ENCODE measurements around the gene CDK15. TPM values are rescaled to one million over a fixed set of nuclear protein-coding genes. Genes with fewer than 3 reads are reported as not detected.
"Not testable (repeated sequence)": the region's sequence is repeated elsewhere in the genome, so short reads cannot be mapped to it uniquely, and the experiment has no call there.

CDK15 gene
- total RNA-seq, 1 donor from 2014 or later, result 0.21 TPM

- DNase-seq (ENCODE audit: low read depth), result peak; percentile 66
Measured at GRCh38 chr2:201797175-201797840, 9.0 kb upstream of the CDK15 start.

DNA sequence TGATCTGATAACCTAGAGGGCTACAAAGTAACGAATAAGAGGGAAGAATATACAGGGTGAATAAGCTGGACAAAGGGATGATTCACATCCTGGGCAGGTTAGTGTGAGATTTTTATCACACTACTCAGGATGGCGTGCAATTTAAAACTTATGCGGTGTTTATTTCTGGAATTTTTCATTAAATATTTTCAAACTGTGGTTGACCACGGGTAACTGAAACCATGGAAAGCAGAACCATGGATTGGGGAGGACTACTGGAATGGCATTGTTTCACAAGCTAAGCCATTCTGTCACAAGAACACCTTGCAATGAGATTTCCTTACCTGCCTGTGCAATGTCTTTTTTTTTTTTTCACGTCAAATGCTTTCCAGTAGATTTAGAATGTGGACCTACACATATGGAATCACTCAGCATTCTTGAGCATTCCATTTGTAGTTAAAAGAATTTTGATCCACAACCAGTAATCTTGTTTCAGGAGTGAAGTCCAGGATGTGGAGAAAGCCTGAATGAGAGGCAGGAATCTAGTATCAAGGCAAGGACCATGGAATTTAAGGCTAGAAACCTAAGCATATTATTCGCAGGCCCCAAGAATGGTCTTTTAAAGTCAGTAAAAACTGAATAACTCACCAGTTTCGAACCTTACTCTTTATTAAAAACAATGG is 8.0 kb upstream of the CDK15 start:
- Histone ChIP-seq H3K36me3 (ENCODE audit: control insufficient read depth, insufficient read depth, low read length) (no peaks in the 10 kb centered on the region), H3K27me3 (ENCODE audit: control insufficient read depth, insufficient read depth, low read length) (no peaks in the 10 kb centered on the region), H3K4me3 (ENCODE audit: low read depth, low read length) (no peak overlapping the region)
- TF ChIP-seq, protein P1, sequence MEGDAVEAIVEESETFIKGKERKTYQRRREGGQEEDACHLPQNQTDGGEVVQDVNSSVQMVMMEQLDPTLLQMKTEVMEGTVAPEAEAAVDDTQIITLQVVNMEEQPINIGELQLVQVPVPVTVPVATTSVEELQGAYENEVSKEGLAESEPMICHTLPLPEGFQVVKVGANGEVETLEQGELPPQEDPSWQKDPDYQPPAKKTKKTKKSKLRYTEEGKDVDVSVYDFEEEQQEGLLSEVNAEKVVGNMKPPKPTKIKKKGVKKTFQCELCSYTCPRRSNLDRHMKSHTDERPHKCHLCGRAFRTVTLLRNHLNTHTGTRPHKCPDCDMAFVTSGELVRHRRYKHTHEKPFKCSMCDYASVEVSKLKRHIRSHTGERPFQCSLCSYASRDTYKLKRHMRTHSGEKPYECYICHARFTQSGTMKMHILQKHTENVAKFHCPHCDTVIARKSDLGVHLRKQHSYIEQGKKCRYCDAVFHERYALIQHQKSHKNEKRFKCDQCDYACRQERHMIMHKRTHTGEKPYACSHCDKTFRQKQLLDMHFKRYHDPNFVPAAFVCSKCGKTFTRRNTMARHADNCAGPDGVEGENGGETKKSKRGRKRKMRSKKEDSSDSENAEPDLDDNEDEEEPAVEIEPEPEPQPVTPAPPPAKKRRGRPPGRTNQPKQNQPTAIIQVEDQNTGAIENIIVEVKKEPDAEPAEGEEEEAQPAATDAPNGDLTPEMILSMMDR (IDR thresholded peaks at IDR 0.05; ENCODE audit: insufficient read depth, low read length, poor library complexity, severe bottlenecking), result no peak
- peak; percentile 82 for DNase-seq (ENCODE audit: low read depth)

More at GRCh38 chr2:201797175-201797840, 9.0 kb upstream of the CDK15 start:
- TF ChIP-seq, protein P1 (IDR thresholded peaks at IDR 0.05; ENCODE audit: insufficient read depth, low read length, poor library complexity, severe bottlenecking), result no peak
- Histone ChIP-seq H3K36me3 (ENCODE audit: control insufficient read depth, insufficient read depth, low read length) (no peaks in the 10 kb centered on the region), H3K27me3 (ENCODE audit: control insufficient read depth, insufficient read depth, low read length) (no peaks in the 10 kb centered on the region), H3K4me3 (ENCODE audit: low read depth, low read length) (no peak overlapping the region)

- DNase-seq (ENCODE audit: low read depth); H3K4me3 ChIP-seq (ENCODE audit: low read depth, low read length); H3K36me3 ChIP-seq (ENCODE audit: control insufficient read depth, insufficient read depth, low read length); H3K27me3 ChIP-seq (ENCODE audit: control insufficient read depth, insufficient read depth, low read length): not testable (repeated sequence)
- TF ChIP-seq, protein P1 (IDR thresholded peaks at IDR 0.05; ENCODE audit: insufficient read depth, low read length, poor library complexity, severe bottlenecking), result peak; percentile 60
Measured at GRCh38 chr2:201798914-201799285, 7.4 kb upstream of the CDK15 start.

DNA sequence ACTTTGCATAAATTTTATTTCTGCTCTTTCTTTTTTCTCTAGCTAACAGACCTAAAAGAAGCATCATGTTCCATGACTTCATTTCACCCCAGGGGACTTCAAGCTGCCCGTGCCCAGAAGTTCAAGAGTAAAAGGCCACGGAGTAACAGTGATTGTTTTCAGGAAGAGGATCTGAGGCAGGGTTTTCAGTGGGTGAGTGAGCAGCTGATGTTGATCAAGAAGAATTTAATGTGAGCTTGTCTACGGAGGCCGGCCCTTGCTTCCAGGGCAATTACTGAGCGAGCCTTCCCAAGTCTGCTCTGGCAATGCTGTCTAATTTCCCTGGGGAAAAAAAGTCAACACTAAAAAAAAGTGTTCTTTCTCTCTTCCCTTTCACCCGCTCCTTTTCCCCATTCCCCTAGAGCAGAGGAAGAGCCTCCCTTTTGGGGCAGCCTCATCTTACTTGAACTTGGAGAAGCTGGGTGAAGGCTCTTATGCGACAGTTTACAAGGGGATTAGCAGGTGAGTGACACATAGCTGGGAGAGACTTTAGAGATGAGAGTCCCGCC is 1.2 kb downstream of the CDK15 start:
- Histone ChIP-seq H3K36me3 (ENCODE audit: control insufficient read depth, insufficient read depth, low read length) (no peaks in the 10 kb centered on the region), H3K27me3 (ENCODE audit: control insufficient read depth, insufficient read depth, low read length) (no peaks in the 10 kb centered on the region), H3K4me3 (ENCODE audit: low read depth, low read length) (no peak overlapping the region)
- DNase-seq (ENCODE audit: low read depth), result no peak
- TF ChIP-seq, protein P1 (IDR thresholded peaks at IDR 0.05; ENCODE audit: insufficient read depth, low read length, poor library complexity, severe bottlenecking), result no peak

- TF ChIP-seq, protein P1 (IDR thresholded peaks at IDR 0.05; ENCODE audit: insufficient read depth, low read length, poor library complexity, severe bottlenecking), result no peak
- no peaks in the 10 kb centered on the region for H3K27me3 ChIP-seq (ENCODE audit: control insufficient read depth, insufficient read depth, low read length)
- DNase-seq (ENCODE audit: low read depth), result no peak
- H3K4me3 ChIP-seq (ENCODE audit: low read depth, low read length), result no peak overlapping the region
- H3K36me3 ChIP-seq (ENCODE audit: control insufficient read depth, insufficient read depth, low read length), result no peaks in the 10 kb centered on the region
Measured at GRCh38 chr2:201808027-201808426, 1.7 kb downstream of the CDK15 start.

Measured in kidney epithelial cell (primary cell).